Glutamatergic neuron (in vitro differentiated cells): Measurements from ENCODE around the gene ACAP3. TPM values are rescaled to one million over a fixed set of nuclear protein-coding genes. Genes with fewer than 3 reads are reported as not detected.
A peak's percentile ranks its signal among the peaks of the same experiment; 100 is the strongest.

Experiments used
- DNase-seq: peaks from one replicate; pipeline ENCODE4 v3.0.0; 2022
- H3K27ac Mint-ChIP-seq: one replicate; pipeline ENCODE4 v1.8.0; 2020; ENCODE audit warnings: mild to moderate bottlenecking, mixed read lengths, inconsistent platforms; ENCODE audit not compliant: unreplicated experiment
- H3K27me3 Mint-ChIP-seq: one replicate; pipeline ENCODE4 v1.8.0; 2020; ENCODE audit warnings: mild to moderate bottlenecking, moderate library complexity, mixed read lengths, inconsistent platforms; ENCODE audit not compliant: unreplicated experiment
- H3K36me3 Mint-ChIP-seq: one replicate; pipeline ENCODE4 v1.8.0; 2020; ENCODE audit warnings: mild to moderate bottlenecking, mixed read lengths, inconsistent platforms; ENCODE audit not compliant: unreplicated experiment
- H3K4me1 Mint-ChIP-seq: one replicate; pipeline ENCODE4 v1.8.0; 2020; ENCODE audit warnings: mild to moderate bottlenecking, low read depth, mixed read lengths, inconsistent platforms; ENCODE audit not compliant: unreplicated experiment
- H3K4me3 Mint-ChIP-seq: one replicate; pipeline ENCODE4 v1.8.0; 2020; ENCODE audit warnings: mild to moderate bottlenecking, mixed read lengths, inconsistent platforms; ENCODE audit not compliant: unreplicated experiment
- H3K9me3 Mint-ChIP-seq: one replicate; pipeline ENCODE4 v1.8.0; 2020; ENCODE audit warnings: mild to moderate bottlenecking, moderate library complexity, mixed read lengths, inconsistent platforms; ENCODE audit not compliant: unreplicated experiment
- CTCF ChIP-seq: fragments of 200-600 bp; sonication (generic); IDR thresholded peaks from one replicate; pipeline ENCODE4 v1.5.0; 2021; ENCODE audit not compliant: partially characterized antibody, unreplicated experiment
- total RNA-seq: library from RNA; stranded (reverse); fragmentation: NEBNext Ultra II Directional; extraction: Animal tissue kit (Norgen Biotek cat#: 25700); gene quantifications from one replicate; pipeline ENCODE4 v1.2.1, GENCODE V29; 2021; ENCODE audit not compliant: unreplicated experiment

The ACAP3 gene
- total RNA-seq, 1 donor from 2014 or later = 1,099 TPM

- Mint-ChIP-seq H3K36me3 (no peaks in the 10 kb centered on the region), H3K4me1 (peaks cover 23% of the 10 kb centered on the region), H3K27me3 (peaks cover 7% of the 10 kb centered on the region), H3K4me3 (peak overlapping the region; percentile 22), H3K27ac (peak overlapping the region; percentile 56), H3K9me3 (peaks cover 9% of the 10 kb centered on the region)
- DNase-seq = no peak
- TF ChIP-seq CTCF = no peak
Measured at GRCh38 chr1:1259951-1260600, 47.7 kb downstream of the ACAP3 start.

- peaks cover 11% of the 10 kb centered on the region for H3K9me3 Mint-ChIP-seq
- no peak overlapping the region for H3K4me3 Mint-ChIP-seq
- H3K4me1 Mint-ChIP-seq = peaks cover 23% of the 10 kb centered on the region
- H3K36me3 Mint-ChIP-seq = no peaks in the 10 kb centered on the region
- H3K27ac Mint-ChIP-seq = peak overlapping the region; percentile 56
- H3K27me3 Mint-ChIP-seq = peaks cover 7% of the 10 kb centered on the region
- no peak for TF ChIP-seq CTCF
- DNase-seq = no peak
Measured at GRCh38 chr1:1259540-1259939, 48.2 kb downstream of the ACAP3 start.

GRCh38 chr1:1259119-1259488, 48.6 kb downstream of the ACAP3 start:
- no peak for TF ChIP-seq CTCF
- H3K36me3 Mint-ChIP-seq = no peaks in the 10 kb centered on the region
- peaks cover 7% of the 10 kb centered on the region for H3K27me3 Mint-ChIP-seq
- peaks cover 23% of the 10 kb centered on the region for H3K4me1 Mint-ChIP-seq
- H3K27ac Mint-ChIP-seq = peak overlapping the region; percentile 28
- DNase-seq = no peak
- peaks cover 11% of the 10 kb centered on the region for H3K9me3 Mint-ChIP-seq
- no peak overlapping the region for H3K4me3 Mint-ChIP-seq

GRCh38 chr1:1256956-1257871, 50.5 kb downstream of the ACAP3 start:
- Mint-ChIP-seq H3K9me3 (peaks cover 11% of the 10 kb centered on the region), H3K27ac (no peak overlapping the region), H3K36me3 (no peaks in the 10 kb centered on the region), H3K4me1 (peaks cover 23% of the 10 kb centered on the region), H3K4me3 (no peak overlapping the region), H3K27me3 (peaks cover 7% of the 10 kb centered on the region)
- DNase-seq = no peak
- no peak for TF ChIP-seq CTCF

- TF ChIP-seq CTCF = no peak
- Mint-ChIP-seq H3K9me3 (peaks cover 11% of the 10 kb centered on the region), H3K36me3 (no peaks in the 10 kb centered on the region), H3K4me3 (peak overlapping the region; percentile 47), H3K27ac (peak overlapping the region; percentile 43), H3K27me3 (peaks cover 5% of the 10 kb centered on the region), H3K4me1 (peaks cover 17% of the 10 kb centered on the region)
- no peak for DNase-seq
Measured at GRCh38 chr1:1255611-1256010, 52.1 kb downstream of the ACAP3 start.
